Upper lobe of right lung (tissue), 1 donor: ENCODE measurements around the gene TMEM63C. TPM values are rescaled to one million over a fixed set of nuclear protein-coding genes. Genes with fewer than 3 reads are reported as not detected.

Experiments used
- ATAC-seq: fragments of 200-7000 bp; cut with Tn5 transposase; one replicate; pipeline ENCODE4 v1.9.1; 2020; ENCODE audit warnings: mild to moderate bottlenecking, moderate library complexity
- DNase-seq: peaks from one replicate; pipeline ENCODE4 v3.0.0-alpha.2; 2020
- H3K27ac ChIP-seq: fragments of 200-600 bp; one replicate; pipeline ENCODE4 v1.8.0; 2022
- H3K27me3 ChIP-seq: fragments of 200-600 bp; one replicate; pipeline ENCODE4 v1.8.0; 2022; ENCODE audit warnings: mild to moderate bottlenecking
- H3K36me3 ChIP-seq: fragments of 200-600 bp; one replicate; pipeline ENCODE4 v1.8.0; 2022
- H3K4me1 ChIP-seq: fragments of 200-600 bp; one replicate; pipeline ENCODE4 v1.8.0; 2022
- H3K4me3 ChIP-seq: fragments of 200-600 bp; one replicate; pipeline ENCODE4 v1.8.0; 2022; ENCODE audit warnings: mild to moderate bottlenecking
- H3K9me3 ChIP-seq: fragments of 200-600 bp; one replicate; pipeline ENCODE4 v1.8.0; 2022
- CTCF ChIP-seq: fragments of 200-600 bp; IDR thresholded peaks from one replicate; pipeline ENCODE4 v1.8.0; 2022; ENCODE audit warnings: antibody characterized with exemption
- intact Hi-C: fragments of 100-400 bp; cut with DNase I; formaldehyde crosslinking; loops from one replicate; pipeline ENCODE4 v1.11.0; 2022
- total RNA-seq: library from RNA; stranded (reverse); fragmentation: NEBNext Ultra II Directional; extraction: Animal tissue kit (Norgen Biotek cat#: 25700); gene quantifications from one replicate; pipeline ENCODE4 v1.2.1, GENCODE V29; 2021
- donor health status: DM: no; HTN: yes; CAD: no; lungs with severe emphysema.

Gene TMEM63C
- total RNA-seq, 1 donor from 2014 or later: 0.06 TPM

- no peaks in the 10 kb centered on the region for H3K36me3 ChIP-seq
- H3K9me3 ChIP-seq: no peaks in the 10 kb centered on the region
- no peak for DNase-seq
- no peak overlapping the region for H3K27ac ChIP-seq
- H3K4me1 ChIP-seq: no peaks in the 10 kb centered on the region
- peaks cover 30% of the 10 kb centered on the region for H3K27me3 ChIP-seq
- TF ChIP-seq CTCF: no peak
- ATAC-seq: peak; percentile 50
- H3K4me3 ChIP-seq: no peak overlapping the region
- intact Hi-C loops: no loop called here
Observed at GRCh38 chr14:77151918-77152588, 29.5 kb upstream of the TMEM63C start.

GRCh38 chr14:77153802-77154201 is 27.8 kb upstream of the TMEM63C start:
- peaks cover 29% of the 10 kb centered on the region for H3K27me3 ChIP-seq
- no peak overlapping the region for H3K4me3 ChIP-seq
- ATAC-seq (no peak), DNase-seq (no peak)
- intact Hi-C loops: no loop called here
- H3K27ac ChIP-seq: no peak overlapping the region
- H3K36me3 ChIP-seq: no peaks in the 10 kb centered on the region
- H3K4me1 ChIP-seq: no peaks in the 10 kb centered on the region
- no peak for TF ChIP-seq CTCF
- H3K9me3 ChIP-seq: no peaks in the 10 kb centered on the region

- H3K27ac ChIP-seq: no peak overlapping the region
- no peaks in the 10 kb centered on the region for H3K9me3 ChIP-seq
- intact Hi-C loops: no loop called here
- no peak for DNase-seq
- no peak overlapping the region for H3K4me3 ChIP-seq
- no peak for TF ChIP-seq CTCF
- no peaks in the 10 kb centered on the region for H3K36me3 ChIP-seq
- no peaks in the 10 kb centered on the region for H3K4me1 ChIP-seq
- no peak for ATAC-seq
- H3K27me3 ChIP-seq: peaks cover 36% of the 10 kb centered on the region
Observed at GRCh38 chr14:77154421-77154820, 27.2 kb upstream of the TMEM63C start.

- TF ChIP-seq CTCF: no peak
- H3K9me3 ChIP-seq: no peaks in the 10 kb centered on the region
- no peaks in the 10 kb centered on the region for H3K36me3 ChIP-seq
- H3K4me1 ChIP-seq: no peaks in the 10 kb centered on the region
- DNase-seq (no peak), ATAC-seq (no peak)
- no peak overlapping the region for H3K4me3 ChIP-seq
- peaks cover 37% of the 10 kb centered on the region for H3K27me3 ChIP-seq
- no peak overlapping the region for H3K27ac ChIP-seq
- intact Hi-C loops: no loop called here
Observed at GRCh38 chr14:77155083-77155482, 26.5 kb upstream of the TMEM63C start.

GRCh38 chr14:77157740-77158139 is 23.9 kb upstream of the TMEM63C start:
- Histone ChIP-seq H3K4me1 (no peaks in the 10 kb centered on the region), H3K4me3 (no peak overlapping the region), H3K9me3 (no peaks in the 10 kb centered on the region), H3K36me3 (no peaks in the 10 kb centered on the region), H3K27me3 (peaks cover 44% of the 10 kb centered on the region), H3K27ac (no peak overlapping the region)
- ATAC-seq (no peak), DNase-seq (no peak)
- intact Hi-C loops: no loop called here
- no peak for TF ChIP-seq CTCF
